ENCODE measurements around the gene AKAP8. TPM values are rescaled to one million over a fixed set of nuclear protein-coding genes. Genes with fewer than 3 reads are reported as not detected.

AKAP8 gene
- polyA plus RNA-seq, 1 donor (not counting 4 experiments of a cell fraction or from before 2014, with no cell fraction given): 18.1 TPM

DNA sequence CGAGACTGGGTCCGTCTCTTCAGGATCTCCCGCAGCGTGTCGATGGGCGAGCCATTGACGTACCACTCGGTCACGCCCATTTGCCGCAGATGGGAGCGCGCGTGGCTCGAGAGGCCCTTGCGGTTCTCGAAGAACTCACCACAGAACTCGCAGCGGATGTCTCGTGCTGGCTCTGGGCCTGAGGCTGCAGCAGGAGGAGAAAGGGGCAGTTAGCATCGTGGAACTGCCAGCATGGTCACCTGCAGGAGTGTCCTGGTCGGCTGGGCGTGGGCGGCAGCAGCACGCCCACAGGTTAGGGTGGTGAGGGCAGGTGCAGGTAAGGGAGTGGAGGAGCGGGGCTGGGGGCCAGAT lies 47.7 kb upstream of the AKAP8 start:
- Histone ChIP-seq H3K9ac (ENCODE audit: control insufficient read depth, extremely low read depth, insufficient read depth, low read length) (no peak overlapping the region), H3K79me2 (ENCODE audit: control insufficient read depth, insufficient read depth, low read length) (peaks cover 48% of the 10 kb centered on the region), H3K9me3 (ENCODE audit: control insufficient read depth, low read depth, low read length) (peaks cover 5% of the 10 kb centered on the region), H3K27me3 (ENCODE audit: control insufficient read depth, extremely low read depth, insufficient read depth, low read length) (no peaks in the 10 kb centered on the region), H3K9me1 (ENCODE audit: control insufficient read depth, extremely low read depth, insufficient read depth, low read length) (no peaks in the 10 kb centered on the region), H2AFZ (ENCODE audit: control insufficient read depth, low read length) (no peak overlapping the region), H3K4me3 (ENCODE audit: control insufficient read depth in 2 of 3, extremely low read depth in 1 of 3, insufficient read depth in 2 of 3, low read depth in 1 of 3, low read length in 3 of 3) (no peak overlapping the region), H3K4me2 (ENCODE audit: control insufficient read depth, extremely low read depth, insufficient read depth, low read depth, low read length) (no peak overlapping the region), H4K20me1 (ENCODE audit: control insufficient read depth, extremely low read depth, insufficient read depth, low read length) (no peaks in the 10 kb centered on the region), H3K4me1 (ENCODE audit: control insufficient read depth, extremely low read depth, insufficient read depth, low read length) (peaks cover 8% of the 10 kb centered on the region), H3K27ac (ENCODE audit: control insufficient read depth, insufficient read depth, low read length) (no peak overlapping the region), H3K36me3 (ENCODE audit: control insufficient read depth in 2 of 2, extremely low read depth in 1 of 2, insufficient read depth in 2 of 2, low read length in 2 of 2) (peaks cover 35 to 47% of the 10 kb centered on the region in 2 experiments)
- dilution Hi-C loops (cut with MboI; ENCODE audit: extremely low pct_ligation_motif_present, low sequenced_read_pairs): no loop called here
- FAIRE-seq (no peak), DNase-seq (ENCODE audit: low read depth, low spot score) (no peak)
- TF ChIP-seq, protein P1, sequence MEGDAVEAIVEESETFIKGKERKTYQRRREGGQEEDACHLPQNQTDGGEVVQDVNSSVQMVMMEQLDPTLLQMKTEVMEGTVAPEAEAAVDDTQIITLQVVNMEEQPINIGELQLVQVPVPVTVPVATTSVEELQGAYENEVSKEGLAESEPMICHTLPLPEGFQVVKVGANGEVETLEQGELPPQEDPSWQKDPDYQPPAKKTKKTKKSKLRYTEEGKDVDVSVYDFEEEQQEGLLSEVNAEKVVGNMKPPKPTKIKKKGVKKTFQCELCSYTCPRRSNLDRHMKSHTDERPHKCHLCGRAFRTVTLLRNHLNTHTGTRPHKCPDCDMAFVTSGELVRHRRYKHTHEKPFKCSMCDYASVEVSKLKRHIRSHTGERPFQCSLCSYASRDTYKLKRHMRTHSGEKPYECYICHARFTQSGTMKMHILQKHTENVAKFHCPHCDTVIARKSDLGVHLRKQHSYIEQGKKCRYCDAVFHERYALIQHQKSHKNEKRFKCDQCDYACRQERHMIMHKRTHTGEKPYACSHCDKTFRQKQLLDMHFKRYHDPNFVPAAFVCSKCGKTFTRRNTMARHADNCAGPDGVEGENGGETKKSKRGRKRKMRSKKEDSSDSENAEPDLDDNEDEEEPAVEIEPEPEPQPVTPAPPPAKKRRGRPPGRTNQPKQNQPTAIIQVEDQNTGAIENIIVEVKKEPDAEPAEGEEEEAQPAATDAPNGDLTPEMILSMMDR (optimal IDR thresholded peaks at IDR 0.05 in 1 of 3, IDR thresholded peaks at IDR 0.05 in 1 of 3, conservative IDR thresholded peaks at IDR 0.05 in 1 of 3; ENCODE audit: extremely low read depth in 1 of 3, insufficient read depth in 2 of 3, low read length in 3 of 3): no peak
- no peak for TF ChIP-seq EZH2 (IDR thresholded peaks at IDR 0.05; ENCODE audit: low read length)

DNA sequence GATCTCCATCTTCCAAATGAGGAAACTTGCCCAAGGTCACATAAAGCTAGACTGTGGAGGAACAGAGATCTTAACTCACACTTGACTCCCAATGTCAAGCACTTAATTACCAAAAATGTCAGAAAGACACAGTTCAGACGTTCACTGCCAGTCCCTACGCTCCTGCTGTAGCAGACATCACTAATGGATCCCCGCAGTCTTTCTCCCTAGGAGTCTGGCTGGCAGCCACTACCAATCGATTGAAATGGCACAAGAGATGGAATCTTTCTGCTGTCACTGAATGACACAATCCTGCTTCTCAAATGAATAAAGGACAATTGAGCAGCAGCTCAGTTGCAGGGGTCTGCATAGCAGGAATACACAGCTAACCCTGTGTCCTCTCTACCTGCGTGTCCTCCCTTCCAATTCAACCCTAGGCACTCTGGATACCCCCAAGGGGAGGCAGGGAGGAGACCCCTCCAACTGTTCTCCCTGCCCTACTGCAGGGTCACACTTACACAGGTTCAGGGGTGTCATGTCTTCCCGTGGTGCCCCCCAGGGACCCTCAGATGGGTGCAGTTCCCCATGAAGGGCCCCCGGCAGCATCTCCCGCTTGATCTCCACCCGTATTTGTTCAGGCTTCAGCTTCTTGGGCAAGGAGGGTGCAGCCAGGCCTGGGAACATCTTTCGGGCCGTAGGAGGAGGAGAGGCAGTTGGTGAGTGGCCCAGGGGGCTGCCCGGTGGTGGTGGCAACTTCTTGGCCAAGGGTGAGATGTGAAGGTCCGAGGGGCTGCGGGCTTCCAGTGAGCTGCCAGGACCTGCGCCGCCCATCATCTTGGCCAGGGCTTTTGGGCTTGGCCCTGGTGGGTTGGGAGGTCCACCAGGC lies 47.1 kb upstream of the AKAP8 start:
- H3K27me3 ChIP-seq (ENCODE audit: control insufficient read depth, extremely low read depth, insufficient read depth, low read length): no peaks in the 10 kb centered on the region
- peaks cover 5% of the 10 kb centered on the region for H3K9me3 ChIP-seq (ENCODE audit: control insufficient read depth, low read depth, low read length)
- peaks cover 36 to 47% of the 10 kb centered on the region in 2 experiments for H3K36me3 ChIP-seq (ENCODE audit: control insufficient read depth in 2 of 2, extremely low read depth in 1 of 2, insufficient read depth in 2 of 2, low read length in 2 of 2)
- dilution Hi-C loops (cut with MboI; ENCODE audit: extremely low pct_ligation_motif_present, low sequenced_read_pairs): no loop called here
- H3K9me1 ChIP-seq (ENCODE audit: control insufficient read depth, extremely low read depth, insufficient read depth, low read length): no peaks in the 10 kb centered on the region
- TF ChIP-seq, protein P1 (optimal IDR thresholded peaks at IDR 0.05 in 1 of 3, IDR thresholded peaks at IDR 0.05 in 1 of 3, conservative IDR thresholded peaks at IDR 0.05 in 1 of 3; ENCODE audit: extremely low read depth in 1 of 3, insufficient read depth in 2 of 3, low read length in 3 of 3): no peak
- no peak for TF ChIP-seq EZH2 (IDR thresholded peaks at IDR 0.05; ENCODE audit: low read length)
- no peak overlapping the region for H3K4me3 ChIP-seq (ENCODE audit: control insufficient read depth in 2 of 3, extremely low read depth in 1 of 3, insufficient read depth in 2 of 3, low read depth in 1 of 3, low read length in 3 of 3)
- H3K4me2 ChIP-seq (ENCODE audit: control insufficient read depth, extremely low read depth, insufficient read depth, low read depth, low read length): no peak overlapping the region
- H4K20me1 ChIP-seq (ENCODE audit: control insufficient read depth, extremely low read depth, insufficient read depth, low read length): no peaks in the 10 kb centered on the region
- H2AFZ ChIP-seq (ENCODE audit: control insufficient read depth, low read length): no peak overlapping the region
- H3K79me2 ChIP-seq (ENCODE audit: control insufficient read depth, insufficient read depth, low read length): peaks cover 42% of the 10 kb centered on the region
- peaks cover 8% of the 10 kb centered on the region for H3K4me1 ChIP-seq (ENCODE audit: control insufficient read depth, extremely low read depth, insufficient read depth, low read length)
- no peak for DNase-seq (ENCODE audit: low read depth, low spot score)
- no peak overlapping the region for H3K27ac ChIP-seq (ENCODE audit: control insufficient read depth, insufficient read depth, low read length)
- FAIRE-seq: no peak
- H3K9ac ChIP-seq (ENCODE audit: control insufficient read depth, extremely low read depth, insufficient read depth, low read length): no peak overlapping the region

Measured in keratinocyte (primary cell).